HG02642 (cell line): ENCODE measurements around the gene RBM19.
"Not testable (repeated sequence)": the region's sequence is repeated elsewhere in the genome, so short reads cannot be mapped to it uniquely, and the experiment has no call there.

ENCODE experiments used
- ATAC-seq: cut with Tn5 transposase; IDR thresholded peaks from one replicate; pipeline ENCODE4 v1.9.1; 2021; ENCODE audit warnings: mild to moderate bottlenecking; ENCODE audit not compliant: unreplicated experiment, poor library complexity

RBM19 gene

DNA sequence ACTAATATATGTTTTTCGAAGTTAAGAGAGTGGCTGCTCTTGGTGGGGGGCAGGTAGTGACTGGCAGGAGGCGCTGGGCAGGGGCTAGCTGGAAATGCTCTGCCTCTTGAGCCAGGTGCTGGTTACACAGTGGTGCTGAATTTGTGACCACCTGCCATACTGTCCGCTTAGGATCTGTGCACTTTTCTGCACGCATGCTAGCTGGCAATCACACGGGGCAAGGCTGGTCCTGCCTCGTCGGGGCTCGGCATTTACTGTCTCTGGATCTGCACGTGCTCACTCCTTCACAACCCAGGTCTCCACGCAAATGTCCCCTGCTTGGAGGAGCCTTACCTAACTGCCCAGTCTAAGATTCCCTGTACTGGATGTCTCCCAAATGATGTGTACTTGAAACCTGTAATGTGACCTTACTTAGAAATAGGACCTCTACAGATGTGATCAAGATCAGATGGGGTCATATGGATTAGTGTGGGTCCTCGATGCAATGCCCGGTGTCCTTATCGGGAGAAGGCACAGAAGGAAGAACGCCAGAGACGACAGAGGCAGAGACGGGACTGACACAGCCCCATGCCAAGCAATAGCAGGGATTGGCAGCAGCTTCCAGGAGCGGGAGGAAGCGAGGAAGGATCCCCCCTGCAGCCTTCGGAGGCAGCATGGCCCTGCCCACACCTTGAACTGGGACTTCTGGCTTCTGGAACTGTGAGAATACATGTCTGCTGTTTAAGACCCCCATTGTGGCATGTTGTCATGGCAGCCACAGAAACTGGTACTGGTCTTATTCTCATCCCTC, 59.5 kb downstream of the RBM19 start:
- no peak for ATAC-seq

DNA sequence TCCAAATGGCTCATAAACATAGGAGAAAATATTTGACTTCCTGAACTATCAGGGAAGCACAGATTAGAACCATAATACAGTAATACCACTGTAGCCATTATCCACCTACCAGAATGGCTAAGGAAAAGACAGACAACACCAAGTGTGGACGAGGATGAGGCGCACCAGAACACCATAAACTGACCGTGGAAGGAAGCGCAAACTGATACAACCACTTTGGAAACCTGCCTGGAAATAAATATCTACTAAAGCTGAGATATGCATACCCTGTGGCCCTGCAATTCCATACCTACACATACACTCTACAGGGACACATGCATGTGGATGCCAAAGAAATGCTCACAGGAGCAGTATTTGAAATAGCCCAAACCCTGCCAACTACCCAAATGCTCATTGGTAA, 60.3 kb downstream of the RBM19 start:
- ATAC-seq: no peak

DNA sequence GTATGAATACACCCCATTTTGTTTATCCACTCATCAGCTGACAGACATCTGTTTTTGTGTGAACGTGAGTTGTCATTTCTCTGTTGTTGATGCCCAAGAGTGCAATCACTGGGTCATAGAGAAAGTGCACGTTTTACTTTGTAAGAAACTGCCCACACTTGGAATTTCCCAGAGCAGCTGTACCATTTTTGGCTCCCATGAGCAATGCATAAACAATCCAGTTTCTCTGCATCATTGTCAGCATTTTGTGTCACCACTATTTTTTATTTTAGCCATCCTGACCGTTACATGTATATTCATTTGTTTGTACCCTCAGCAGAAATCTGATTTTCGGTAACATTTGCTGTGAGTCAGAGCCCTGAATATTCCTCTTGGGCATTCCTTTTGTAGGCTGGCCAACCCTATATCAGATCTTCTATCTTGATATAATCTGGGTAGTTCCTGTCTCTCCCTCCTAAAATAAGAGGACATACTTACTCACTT, 62.7 kb downstream of the RBM19 start:
- ATAC-seq: no peak

DNA sequence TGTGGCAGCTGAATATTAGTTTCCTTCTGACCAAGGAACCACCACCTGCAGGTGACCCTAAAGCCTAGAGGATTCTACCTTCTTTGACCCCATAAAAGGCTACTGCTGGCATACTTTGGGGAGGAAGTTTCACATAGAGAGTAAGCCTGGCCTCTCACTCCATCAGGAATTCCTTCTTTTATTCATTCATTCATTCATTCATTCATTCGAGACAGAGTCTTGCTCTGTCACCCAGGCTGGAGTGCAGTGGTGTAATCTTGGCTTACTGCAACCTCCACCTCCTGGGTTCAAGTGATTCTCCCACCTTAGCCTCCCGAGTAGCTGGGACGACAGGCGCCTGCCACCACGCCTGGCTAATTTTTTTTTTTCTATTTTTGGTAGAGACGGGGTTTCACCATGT, 64.8 kb downstream of the RBM19 start:
- ATAC-seq: not testable (repeated sequence)

DNA sequence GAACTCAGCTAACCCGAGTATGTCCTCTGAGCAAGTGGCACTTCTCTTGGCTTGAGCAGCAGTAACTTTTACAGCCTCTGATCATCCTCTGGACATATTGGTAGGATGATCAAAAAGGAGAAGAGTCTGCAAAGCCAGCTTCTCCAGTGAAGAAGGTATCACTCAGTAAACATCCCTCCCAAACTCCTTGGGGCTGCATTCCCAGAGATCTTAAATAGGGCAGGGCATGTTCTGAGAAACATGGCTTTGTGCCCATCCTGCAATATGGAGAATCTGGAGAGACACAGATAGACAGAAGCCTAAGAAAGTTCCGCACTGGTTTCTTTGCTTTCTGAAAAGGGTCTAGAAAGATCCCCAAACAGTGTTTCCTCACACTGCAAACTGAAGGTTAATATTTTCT, 65.4 kb downstream of the RBM19 start:
- ATAC-seq: no peak

DNA sequence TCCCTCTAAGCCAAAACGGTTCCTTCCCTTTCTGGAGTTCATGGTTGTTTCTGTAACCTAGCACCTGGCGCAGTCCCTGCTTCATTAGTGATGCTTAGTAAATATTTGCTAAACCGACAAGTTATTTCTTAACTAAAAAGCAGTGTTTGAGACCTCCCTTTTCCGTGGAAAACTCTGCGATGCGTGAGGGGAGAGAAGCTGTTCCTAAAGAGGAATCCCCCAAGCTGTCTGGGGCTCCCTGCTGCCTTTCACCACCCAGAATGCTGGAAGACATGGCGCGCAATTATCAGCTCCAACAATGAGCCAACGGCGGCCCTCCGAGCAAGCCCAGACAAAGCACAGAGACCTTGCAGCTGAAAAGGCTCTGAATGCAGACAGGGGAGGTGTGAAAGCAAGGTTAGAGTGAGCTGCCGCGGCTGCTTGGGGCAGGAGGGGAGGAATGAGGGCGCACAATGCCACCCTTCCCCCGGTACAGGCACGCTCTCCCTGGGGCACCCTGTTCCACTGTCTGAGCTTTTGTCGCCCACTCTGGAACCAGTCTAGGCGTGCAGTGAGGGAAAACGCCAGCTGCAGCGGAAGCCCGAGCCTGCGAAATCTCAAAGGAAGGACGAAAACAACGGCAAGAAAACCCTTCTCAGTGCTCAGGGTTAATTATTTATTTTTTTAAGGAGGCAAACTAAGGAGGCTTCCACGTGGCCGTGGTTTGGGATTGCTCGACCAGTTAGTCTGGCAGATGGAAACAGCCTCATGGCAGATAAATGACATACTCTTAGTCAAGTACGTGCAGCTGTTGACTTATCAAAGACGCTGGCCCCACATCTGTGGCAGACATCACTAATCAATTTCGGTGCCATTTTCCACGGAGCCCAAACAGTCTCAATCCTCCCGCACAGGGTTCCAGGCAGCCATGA, 66.3 kb downstream of the RBM19 start:
- no peak for ATAC-seq

DNA sequence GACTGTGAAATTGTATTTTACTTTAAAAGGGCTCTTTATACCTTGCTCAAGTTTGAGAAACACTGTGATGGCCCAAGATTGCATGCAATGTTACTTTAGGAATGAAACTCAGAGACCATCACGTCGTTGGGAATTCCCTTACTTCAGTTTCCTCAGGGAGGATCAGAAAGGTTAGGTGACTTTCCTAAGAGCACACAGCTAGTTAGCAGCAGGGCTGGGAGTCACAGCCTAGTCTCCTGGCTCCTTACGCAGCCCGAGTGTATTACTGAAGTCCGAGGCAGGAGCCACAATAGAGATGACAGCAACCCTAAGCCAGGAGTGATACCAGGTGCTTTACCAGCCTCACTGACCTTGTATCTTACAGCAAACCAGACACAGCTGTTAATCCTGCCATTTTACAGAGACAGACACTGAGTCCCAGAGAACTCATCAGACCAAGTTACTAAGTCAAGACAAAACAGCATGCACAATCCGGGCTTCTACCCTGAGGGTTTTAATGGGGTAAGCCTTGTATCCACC, 67.0 kb downstream of the RBM19 start:
- ATAC-seq: no peak

DNA sequence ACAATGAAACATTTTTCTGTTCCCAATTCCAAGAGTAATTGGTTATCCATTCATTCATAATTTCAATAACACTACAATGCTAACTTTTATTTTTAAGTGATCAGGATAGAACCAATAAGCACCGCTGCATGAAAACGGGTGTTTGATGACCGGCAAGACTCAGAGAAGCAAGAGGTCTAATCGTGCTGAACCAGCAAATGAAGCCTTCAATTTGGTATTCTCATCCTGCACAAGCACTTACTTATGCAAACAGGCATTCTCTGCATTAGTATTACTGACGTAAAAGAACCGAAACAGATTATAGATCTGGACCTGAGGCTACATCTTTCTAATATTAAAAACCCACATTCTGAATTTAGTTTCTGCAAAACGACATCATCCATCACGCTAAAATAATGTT, 67.7 kb downstream of the RBM19 start:
- no peak for ATAC-seq

DNA sequence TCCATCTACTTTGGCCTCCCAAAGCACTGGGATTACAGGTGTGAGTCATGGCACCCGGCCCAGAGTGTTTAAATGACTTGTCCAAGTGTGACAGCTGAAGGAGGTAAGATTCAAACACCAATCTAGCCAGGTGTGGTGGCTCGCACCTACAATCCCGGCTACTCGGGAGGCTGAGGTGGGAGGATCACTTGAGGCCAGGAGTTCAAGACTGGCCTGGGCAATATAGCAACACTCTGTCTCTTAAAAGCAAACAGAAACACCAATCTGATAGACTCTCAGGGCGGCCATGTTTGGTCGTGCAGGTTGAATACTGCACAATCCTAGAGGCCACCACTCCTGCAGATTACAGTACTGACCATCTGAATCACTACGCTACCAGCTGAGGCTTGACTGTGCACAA, 68.7 kb downstream of the RBM19 start:
- ATAC-seq: no peak

DNA sequence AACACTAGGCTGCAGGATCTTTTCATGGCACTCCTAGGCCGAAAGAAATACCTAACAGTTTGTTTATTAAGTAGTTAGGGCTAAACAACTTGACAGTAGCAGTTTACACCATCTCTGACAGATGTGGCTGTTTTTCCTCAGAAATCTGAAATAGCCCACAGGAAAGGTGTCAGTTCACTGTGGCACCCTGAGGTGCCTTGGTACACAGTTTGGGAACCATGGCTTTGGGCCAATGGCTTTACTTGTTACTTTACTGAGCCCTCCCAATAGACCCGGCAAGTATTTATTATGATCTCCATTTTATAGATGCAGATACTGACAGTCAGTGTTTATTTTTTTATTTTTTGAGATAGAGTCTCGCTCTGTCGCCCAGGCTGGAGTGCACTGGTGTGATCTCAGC, 69.3 kb downstream of the RBM19 start:
- ATAC-seq: no peak

DNA sequence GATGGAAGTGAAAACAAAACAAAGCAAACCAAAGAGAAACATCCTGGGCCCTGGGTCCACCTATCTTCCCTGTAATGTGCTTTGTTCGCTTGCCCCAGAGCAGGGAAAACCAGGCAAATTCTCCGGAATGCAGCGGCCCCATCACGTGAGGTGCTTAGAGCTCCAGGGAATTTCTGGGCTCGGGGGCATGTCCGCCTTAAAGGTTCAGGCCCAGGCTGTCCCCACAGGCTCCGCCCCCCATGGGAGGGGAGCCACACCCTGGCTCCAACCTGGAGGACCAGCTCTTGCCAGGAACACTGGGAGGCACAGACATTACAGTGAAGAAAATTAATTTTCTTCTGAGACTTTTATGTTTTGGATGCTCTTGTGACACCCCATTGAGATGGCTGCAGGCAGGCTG, 69.9 kb downstream of the RBM19 start:
- no peak for ATAC-seq

DNA sequence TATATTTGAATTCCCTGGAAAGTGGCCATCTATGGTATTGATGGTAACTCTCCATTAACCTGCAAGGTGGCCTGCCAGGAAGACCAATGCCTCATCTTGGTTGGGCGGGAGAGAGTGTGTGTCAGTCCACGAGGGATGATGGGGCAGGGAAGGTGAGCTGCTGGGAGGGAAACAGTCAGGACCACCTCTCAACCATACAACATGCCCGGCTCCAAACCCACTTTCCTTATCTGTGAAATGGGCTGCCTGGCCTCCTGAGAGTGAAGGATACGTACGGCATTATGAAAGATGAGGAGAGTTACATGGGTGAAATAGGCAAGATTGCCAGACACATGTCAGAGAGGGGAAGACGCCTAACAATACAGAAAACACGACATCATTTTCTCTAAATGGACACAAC, 70.9 kb downstream of the RBM19 start:
- ATAC-seq: no peak

DNA sequence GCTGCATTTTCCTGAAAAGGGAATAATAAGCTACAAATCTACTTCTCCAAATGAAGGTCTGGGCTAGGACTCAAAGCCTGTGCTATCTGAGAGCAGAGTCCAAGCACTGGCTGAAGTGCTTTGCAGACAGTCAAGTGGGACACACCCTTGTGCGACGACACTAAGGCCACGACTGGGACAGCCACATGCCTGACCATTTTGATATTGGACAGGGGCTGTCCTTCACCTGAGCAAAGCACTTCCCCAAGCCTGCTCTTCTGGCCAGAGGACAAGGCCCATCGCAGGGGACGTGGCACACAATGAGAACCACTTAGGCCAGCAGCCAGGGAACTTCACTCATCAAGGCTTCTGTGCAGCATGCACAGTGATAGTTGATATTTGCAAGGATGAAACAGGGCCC, 71.4 kb downstream of the RBM19 start:
- ATAC-seq: no peak

DNA sequence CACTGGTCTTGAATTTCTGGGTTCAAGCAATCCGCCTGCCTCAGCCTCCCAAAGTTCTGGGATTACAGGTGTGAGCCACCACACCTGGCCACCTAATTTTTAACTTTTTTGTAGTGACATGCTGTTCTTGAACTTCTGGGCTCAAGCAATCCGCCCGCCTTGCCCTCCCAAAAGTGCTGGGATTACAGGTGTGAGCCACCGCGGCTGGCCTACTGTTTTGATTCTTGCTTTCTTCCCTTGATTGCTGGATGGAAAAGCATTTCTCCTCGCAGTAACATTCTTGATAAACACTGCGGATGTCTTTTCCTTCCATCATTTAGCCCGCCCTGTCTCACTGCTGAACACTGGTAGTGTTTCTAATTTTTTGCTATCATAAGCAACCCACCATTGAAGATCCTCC, 72.9 kb downstream of the RBM19 start:
- no peak for ATAC-seq

DNA sequence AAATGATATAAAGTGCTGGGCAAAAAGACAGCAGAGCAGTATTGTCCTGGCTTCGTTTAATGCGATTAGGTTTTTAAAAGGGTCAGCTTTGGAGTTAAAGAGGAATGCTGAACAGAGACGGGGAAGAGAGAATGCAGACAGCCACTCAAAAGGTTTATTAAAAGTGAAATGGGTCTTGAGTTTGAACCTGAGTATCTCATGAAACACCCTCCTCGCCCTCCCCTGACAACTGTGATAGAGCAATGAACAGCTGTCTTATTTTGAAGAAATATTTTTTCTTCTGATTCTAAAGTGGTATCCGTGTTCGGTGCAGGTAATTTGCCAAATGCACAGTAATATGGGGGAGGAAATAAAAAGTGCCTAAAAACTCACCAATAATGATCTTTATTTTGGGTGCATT, 73.6 kb downstream of the RBM19 start:
- ATAC-seq: no peak

DNA sequence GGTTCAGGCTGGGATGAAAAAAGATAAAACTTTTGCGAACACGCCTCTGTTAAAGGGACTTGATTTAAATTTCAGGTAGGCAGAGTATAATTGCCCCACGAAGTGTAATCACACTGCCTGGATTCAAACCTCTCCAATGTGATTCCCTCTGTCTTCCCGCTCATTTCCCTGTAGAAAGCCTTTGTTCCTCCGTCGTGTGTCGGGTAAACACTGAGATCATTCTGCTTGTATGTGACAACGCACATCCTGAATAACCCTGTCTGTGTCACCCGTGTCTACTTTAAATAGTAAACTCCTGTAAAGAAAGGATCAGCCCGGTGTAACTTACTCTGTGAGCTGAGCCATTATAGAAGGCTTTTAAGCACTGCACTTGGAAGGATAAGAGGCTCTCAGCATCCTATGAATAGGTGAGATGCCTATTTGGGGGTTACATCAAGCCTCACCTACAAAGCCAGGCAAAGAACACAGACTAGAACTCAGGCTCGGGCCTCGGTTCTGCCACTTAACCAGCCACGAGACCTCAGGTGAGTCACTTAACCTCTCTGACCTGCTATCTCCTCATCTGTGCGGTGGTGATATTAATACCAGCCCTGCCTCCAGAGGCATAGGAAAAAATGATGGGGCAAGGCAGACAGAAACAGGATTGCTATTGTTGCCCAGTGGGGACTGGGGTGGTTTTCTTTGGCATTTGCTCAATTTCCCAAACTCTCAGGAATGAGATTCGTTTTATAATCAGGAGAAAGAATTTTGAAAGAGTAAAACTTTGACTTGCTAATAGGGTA, 74.2 kb downstream of the RBM19 start:
- no peak for ATAC-seq

DNA sequence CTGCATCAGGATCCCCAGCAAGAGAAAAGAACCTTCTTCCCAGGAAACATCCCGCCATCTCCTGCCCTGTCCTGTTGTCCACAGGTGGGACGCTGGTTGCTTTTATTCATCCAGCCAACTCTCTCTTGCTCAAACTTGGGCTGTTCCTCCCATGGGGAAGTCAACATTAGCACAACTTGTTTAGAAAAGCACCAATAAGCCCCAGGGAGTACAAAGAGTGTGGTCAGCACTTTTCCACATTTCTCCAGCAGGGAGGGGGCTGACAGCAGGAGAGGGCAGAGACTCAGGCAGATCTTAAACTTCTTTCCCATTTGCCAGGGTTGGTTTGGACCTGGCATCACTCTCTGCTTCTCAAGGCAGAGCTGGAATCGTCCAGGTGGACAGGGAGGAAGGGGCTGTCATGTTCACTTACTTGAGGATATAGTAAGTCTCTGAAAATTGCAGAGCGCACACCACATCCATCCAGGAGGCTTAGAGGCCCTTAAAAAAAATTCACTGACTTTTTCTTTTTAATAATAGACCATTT, 74.9 kb downstream of the RBM19 start:
- ATAC-seq: no peak

DNA sequence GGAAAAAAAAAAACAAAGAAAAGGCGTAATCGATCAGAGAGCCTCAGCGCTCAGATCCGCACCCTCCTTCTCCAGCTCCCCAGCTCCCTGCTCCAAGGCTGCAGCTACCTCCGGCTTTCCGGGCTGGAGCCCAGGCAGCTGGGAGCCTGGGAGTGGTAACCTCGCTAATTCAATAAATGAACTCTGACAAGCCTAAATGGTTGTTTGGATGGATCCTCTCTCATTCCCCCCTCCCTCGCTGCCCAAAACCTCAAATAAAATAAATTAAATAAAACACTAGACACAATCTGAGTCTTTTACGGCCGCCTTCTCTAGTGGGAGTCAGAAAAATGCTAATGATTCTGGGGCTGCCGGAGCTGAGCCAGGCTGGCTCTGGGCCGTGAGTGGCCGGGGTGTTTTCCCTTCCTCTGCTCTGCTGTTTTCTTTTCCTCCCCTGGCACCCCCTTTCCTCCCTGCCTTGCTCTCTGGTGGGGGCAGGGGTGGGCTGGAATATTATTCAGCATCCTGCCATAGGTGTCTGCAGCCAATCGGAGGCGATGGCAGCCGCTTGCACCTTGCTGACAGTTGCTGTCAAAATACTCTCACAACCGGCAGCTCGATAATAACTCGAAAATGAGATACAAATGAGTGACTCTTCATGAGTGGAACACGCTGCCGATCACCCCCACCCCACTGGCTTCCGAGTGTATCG, 76.1 kb downstream of the RBM19 start:
- no peak for ATAC-seq

DNA sequence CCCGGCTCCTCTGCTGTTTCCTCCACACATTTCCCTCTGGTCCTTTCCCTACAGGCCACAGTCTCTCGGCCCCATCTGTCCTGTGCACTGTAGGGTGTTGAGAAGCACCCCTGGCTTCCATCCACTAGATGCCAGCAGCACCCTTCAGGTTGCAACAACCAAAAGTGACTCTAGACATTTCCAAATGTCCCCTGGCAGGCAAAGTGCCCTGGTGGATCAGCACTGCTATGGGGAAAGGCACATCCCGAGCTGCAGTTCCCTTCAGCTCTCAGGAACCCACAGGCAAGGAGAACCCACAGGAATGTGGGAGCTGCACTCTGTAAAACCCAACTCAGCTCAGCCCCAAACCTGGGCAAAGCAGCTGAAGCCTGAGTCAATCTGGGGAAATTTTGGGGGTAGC, 77.0 kb downstream of the RBM19 start:
- ATAC-seq: no peak

DNA sequence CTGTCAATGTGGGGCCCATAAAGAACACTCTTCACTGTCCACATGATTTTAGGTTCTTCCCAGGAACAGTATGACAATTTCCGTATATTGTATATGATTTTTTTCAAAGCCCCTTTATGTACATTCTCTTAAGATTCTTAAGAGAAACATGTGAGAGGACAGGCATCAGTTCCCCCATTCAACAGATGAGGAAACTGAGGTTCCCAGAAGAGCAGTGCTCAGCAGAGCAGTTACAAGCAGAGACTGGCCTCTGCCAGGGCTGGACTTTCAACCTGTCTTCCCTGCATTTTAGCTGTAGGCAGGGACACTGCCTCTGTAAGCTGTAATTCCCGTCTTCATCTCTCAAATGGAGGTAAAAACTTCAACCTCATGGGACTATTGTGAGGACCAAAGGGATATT, 77.7 kb downstream of the RBM19 start:
- no peak for ATAC-seq
